ENCODE results near the gene ACTMAP. TPM values are rescaled to one million over a fixed set of nuclear protein-coding genes. Genes with fewer than 3 reads are reported as not detected.
A peak's percentile ranks its signal among the peaks of the same experiment; 100 is the strongest.
"Not testable (repeated sequence)": the region's sequence is repeated elsewhere in the genome, so short reads cannot be mapped to it uniquely, and the experiment has no call there.

Gene ACTMAP
- polyA plus RNA-seq, 10 donors: 7.1 to 12.4 (median 10.1) TPM

DNA sequence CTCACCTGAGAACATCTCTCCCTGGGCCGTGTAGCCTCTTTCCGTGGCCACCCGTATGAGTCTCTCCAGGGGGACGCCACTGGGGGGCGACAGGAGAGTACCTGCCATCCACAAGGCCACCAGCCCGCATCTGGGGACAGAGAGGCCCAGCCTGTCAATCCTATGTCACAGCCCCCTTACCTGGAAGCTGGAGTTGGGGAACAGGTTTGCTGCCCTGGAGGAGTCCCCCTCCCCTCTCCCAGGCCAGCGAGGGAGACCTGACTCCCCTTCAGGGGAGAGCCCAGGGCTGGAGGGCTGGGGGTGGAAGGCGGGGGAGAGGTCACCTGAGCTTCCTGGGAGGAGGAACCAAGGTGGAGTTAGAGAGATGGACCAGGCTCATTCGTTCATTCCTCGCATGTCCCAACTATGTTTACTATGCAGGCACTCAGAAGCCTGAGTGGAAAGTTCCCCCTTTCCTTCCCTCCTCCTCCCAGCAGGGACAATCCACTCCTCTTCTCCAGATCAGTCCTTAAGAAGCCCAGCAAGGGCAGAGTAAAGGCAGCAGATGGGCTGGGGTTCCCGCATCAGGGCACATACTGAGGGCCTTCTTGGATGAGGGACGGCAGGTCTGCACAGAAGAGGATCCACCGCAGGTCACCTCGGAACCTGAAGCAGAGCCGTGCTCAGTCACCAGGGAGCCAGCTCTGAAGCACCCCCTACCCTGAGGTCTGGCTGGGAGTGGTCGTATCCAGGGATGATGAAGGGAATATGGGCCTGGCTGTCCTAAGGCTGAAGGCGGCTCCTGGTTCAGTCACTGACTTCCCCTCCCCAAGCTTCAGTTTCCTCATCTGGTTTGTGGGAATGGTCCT is 5.5 kb downstream of the ACTMAP start:
- no peak for DNase-seq

DNA sequence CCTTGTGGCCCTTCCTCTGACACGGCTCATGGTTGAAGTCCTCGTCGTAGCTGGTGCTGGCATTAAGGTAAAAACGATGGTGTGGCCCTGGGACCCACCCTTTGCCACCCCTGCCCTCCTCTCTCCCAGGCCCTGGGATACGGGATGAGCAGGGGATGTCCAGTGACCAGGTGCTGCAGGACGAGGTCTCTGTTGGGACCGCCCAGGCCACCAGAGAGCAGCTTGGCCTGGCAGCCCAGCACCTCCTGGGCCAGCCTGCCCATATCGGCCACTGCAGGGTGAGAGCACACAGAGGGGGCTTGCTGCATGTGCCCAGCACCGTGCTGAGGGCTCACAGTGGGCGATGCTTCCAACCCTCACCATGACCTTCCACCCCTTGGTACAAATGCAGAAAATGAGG is 6.4 kb downstream of the ACTMAP start:
- no peak for DNase-seq

GRCh38 chr19:40742886-40743285 is 7.4 kb downstream of the ACTMAP start:
- no peak for DNase-seq

DNA sequence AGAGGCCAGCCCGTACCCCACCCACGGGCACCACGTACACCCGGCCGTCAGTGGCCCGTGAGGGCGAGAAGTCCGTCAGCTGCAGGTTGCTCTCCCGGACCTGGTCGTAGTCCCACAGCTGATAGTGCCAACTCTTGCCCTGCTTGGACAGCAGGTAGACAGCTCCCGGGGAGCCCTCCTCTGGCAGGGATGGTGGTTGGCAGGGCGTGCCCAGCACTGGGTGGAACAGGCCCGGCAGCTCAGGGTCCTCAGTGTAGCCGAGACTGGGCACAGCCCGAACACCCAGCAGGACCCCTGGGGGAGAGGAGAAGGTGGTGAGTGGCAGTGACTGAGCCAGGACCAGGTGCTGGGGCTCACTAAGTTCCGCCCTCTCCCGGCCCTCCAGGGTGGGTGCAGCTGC is 7.8 kb downstream of the ACTMAP start:
- no peak for DNase-seq

DNA sequence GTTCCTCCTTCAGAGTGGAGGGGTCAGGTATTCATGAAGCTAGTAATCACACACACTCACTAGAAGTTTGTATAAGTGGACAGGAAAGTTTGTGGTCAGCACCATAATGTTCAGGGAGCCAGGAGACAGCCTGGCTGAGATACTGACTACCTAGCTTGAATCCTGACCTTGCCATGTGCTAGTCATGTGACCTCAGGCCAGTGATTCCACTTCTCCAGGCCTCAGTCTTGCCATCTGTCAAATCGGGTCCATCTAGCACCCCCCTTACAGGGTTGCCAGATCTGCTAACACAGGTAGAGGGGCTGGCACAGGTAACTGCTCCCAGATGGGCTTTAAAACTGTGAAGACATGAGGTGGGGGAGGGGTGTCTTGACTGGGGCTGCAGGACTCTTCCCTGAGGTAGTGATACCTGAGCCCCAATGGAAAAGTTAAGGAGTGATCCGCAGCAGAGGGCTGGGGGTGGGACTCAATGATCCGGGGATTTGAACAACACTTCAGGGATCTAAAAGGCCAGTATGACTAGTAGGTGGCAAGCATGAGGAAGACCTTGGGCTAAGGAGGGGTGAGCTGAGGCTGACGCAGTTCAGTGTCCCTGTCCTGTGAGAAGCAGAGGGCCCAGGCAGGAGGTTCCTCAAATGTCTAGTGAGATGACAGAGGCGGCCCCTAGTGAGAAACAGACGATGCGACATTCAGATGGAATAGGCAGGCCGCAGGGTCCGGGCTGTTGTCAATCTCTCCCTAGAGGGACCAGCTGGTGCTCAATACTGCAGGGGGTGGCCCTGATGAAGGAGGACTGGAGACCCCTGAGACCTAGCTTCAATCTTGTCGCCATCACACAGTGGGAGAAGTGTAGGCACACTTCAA is 8.5 kb downstream of the ACTMAP start:
- DNase-seq: no peak

GRCh38 chr19:40740747-40741146 is 9.5 kb downstream of the ACTMAP start:
- DNase-seq: peak in 2 of 3 donors; percentile 59 to 69

DNA sequence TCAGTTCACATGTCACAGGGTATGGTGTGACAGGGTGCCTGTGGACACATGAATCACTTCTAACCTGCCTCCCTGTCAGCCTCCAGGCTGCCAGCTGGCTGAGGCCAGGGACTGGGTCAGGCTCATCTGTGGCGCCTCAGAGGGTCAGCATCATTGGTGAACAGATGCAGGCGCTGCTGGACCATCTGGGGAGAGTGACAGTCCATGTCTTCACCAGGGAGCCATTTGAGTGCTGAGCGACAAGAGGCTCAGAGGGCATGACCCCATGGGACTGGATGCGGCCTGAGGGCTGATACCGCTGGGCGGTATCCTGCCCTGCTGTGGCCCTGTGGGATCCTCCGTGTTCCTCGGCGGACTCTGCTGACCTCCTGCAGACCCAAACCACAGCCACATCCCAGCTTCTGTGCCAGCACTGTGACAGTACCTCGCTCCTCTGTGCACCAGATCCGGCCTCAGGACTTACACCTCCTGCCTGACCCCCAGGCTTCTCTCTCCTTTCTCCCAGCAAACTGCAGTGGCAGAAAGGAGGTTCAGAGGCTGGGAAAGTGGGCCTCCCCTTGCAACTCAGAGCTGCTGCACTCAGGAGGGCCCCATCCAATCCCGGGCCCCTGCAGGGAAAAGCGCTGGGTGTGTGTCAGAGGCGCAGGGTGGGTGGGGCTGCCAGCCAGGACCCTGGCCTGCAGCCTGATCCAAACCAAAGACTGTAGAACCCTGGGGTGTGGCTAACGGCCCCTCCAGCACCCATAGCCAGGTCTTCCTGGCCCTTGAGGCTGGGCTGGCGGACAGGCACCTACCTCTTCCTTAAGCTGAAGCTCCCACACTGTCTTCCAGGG is 10.2 kb downstream of the ACTMAP start:
- no peak for DNase-seq

DNA sequence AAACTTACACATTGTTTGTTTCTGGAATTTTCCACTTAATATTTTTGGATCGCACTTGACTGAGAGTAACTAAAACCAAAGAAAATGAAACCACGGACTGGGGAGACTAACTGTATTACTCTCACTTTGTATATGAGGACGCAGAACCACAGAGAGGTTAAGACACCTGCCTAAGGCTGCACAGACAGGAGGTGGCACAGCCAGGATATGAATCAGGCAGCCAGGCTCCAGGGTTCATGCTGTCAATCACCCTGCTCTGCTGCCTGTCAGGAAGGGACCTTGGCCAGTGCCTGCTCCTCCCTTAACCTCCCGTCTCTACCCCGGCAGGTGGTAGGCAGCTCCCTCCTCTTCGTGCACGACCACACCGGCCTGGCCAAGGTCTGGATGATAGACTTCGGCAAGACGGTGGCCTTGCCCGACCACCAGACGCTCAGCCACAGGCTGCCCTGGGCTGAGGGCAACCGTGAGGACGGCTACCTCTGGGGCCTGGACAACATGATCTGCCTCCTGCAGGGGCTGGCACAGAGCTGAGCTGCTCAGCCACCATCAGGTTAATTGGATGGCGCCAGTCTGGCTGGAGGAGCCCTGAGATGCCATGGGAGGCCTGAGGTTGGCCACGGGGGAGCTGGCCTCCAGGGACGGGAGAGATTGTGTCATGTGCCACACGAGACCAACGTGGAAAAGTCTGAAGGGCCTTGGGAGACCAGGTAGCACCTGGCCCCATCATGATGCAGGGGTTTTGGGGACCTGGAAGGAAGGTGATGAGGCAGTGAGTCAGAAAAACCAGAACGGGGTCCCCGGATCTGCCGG is 11.0 kb downstream of the ACTMAP start:
- no peak for DNase-seq

GRCh38 chr19:40737102-40737644 is 13.1 kb downstream of the ACTMAP start:
- no peak for DNase-seq

- no peak for DNase-seq
These were observed 13.6 kb downstream of the ACTMAP start for GRCh38 chr19:40736661-40737060.

- no peak for DNase-seq
These were observed 15.1 kb downstream of the ACTMAP start for GRCh38 chr19:40735013-40735771.

GRCh38 chr19:40733149-40733548 is 17.1 kb downstream of the ACTMAP start:
- DNase-seq: no peak

GRCh38 chr19:40732304-40732703 is 18.0 kb downstream of the ACTMAP start:
- not testable (repeated sequence) for DNase-seq

DNA sequence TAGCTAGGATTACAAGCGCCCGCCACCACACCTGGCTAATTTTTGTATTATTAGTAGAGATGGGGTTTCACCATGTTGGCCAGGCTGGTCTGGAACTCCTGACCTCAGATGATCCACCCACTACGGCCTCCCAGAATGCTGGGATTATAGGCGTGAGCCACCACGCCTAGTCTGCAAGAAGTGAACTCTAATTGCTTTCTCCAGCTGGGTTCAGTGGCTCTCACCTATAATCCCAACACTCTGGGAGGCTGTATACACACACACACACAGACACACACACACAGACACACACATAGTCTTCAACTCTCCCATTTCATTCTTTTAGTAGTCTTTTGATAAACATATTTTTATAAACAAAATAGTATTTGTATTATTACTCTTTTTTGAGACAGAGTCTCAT is 20.2 kb downstream of the ACTMAP start:
- not testable (repeated sequence) for DNase-seq

- no peak for DNase-seq
These were observed 24.0 kb downstream of the ACTMAP start for GRCh38 chr19:40726279-40726678.

- DNase-seq: no peak
These were observed 25.4 kb downstream of the ACTMAP start for GRCh38 chr19:40724855-40725254.

DNA sequence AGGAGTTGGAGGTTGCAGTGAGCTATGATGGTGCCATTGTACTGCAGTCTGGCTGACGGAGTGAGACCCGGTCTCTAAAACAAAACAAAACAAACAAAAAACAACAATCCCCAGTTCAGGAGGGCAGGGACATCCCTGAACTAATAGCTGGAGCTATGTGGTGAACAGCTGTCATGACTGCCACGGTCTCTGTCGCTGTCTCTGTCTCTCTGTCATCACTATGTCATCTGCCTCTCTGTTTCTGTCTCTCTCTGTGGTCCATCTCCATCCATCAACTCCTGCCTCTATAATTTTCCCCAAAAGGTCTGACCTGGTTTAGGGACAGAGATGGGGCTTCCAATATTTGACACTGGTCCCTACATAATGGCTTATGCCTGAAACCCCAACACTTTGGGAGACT is 26.0 kb downstream of the ACTMAP start:
- no peak for DNase-seq

DNA sequence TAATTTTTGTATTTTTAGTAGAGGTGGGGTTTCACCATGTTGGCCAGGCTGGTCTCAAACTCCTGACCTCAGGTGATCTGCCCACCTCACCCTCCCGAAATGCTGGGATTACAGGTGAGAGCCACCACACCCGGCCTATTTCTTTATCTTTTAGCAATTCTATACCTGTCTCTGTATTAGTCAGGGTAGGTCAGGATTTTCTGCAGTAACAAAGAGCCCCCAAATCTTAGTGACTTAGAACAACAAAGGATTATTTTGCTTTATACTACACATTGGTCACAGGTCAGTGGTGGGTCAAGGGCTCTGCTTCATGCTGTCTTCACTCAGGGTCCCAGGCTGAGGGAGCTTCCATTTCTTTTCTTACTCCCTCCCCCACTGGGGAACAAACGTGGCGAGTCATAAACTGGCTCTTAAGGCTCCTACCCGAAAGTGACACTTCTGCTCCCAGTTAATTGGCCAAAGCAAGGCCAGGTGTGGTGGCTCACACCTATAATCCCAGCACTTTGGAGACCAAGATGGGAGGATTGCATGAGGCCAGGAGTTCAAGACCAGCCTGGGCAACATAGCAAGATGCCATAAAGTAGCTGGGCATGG is 26.5 kb downstream of the ACTMAP start:
- DNase-seq: no peak

DNA sequence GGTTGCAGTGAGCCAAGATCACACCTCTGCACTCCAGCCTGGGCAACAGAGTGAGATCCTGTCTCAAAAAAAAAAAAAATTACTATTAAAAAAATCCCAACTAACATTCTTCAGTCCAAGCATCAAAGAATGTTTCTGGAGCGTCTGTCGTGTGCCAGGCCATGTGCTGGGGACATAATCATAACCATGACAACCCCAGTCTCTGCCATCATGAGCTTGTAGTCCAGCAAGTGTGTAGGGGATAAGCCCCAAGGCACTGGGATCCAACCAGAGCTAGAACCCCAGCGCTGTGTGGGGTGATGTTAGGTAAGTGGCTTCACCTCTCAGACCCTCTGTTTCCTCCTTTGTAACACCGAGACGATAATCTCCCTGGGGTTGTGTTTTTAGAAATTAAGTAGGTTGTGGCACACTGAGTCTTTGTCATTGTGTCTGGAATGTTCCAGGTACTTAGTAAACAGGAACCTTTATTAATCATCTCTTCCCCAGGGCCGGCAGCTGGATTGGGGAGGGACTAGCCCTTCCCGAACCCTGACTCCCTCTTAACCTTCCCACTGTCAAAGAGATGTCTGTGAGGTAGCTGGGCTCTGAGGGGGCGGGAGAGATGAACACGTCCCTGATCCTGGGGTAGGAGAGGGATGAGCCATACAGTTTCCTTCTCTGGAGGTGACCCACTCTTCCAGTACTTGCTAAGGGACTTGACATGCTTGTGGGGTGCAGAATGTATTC is 28.2 kb downstream of the ACTMAP start:
- no peak for DNase-seq

All from muscle of back (tissue), 11 donors.